K562 (cell line): ENCODE measurements around the gene SMG6. TPM values are rescaled to one million over a fixed set of nuclear protein-coding genes. Genes with fewer than 3 reads are reported as not detected.
A peak's percentile ranks its signal among the peaks of the same experiment; 100 is the strongest.

ENCODE experiments used
- ATF1 ChIP-seq, 2 experiments: fragments of 450-650 bp in 1 of 2; IDR thresholded peaks; 2 replicates each; pipeline ENCODE4 v1.6.1; 2016; ENCODE audit warnings: missing compliant biosample characterization in 1 of 2, missing genetic modification characterization in 1 of 2
- ATF7 ChIP-seq: fragments of 450-650 bp; IDR thresholded peaks from 2 replicates; pipeline ENCODE4 v1.7.1; 2014; ENCODE audit warnings: mild to moderate bottlenecking, moderate library complexity
- CXXC5 ChIP-seq: fragments of 250-450 bp; sonication (Bioruptor Pico); IDR thresholded peaks from 2 replicates; pipeline ENCODE4 v1.8.0; 2022; ENCODE audit warnings: inconsistent platforms, mild to moderate bottlenecking, moderate library complexity
- GTF2F1 ChIP-seq: IDR thresholded peaks from 2 replicates; pipeline ENCODE4 v1.6.1; 2011; ENCODE audit warnings: low read depth, low read length, improper control_type of control experiment
- MAX ChIP-seq: sonication (generic); formaldehyde crosslinking; IDR thresholded peaks from 2 replicates; pipeline ENCODE4 v1.9.0; 2022; ENCODE audit warnings: mild to moderate bottlenecking, missing genetic modification reagents
- MAZ ChIP-seq, 2 experiments: fragments of 450-650 bp in 1 of 2; sonication (generic) in 1 of 2; formaldehyde crosslinking; IDR thresholded peaks in 1 of 2; conservative IDR thresholded peaks in 1 of 2; 2 replicates each; pipeline versions ENCODE4 v1.4.0 to v1.5.0; 2020; ENCODE audit warnings: mild to moderate bottlenecking in 1 of 2, missing genetic modification reagents in 1 of 2
- NR2F6 ChIP-seq: fragments of 450-650 bp; formaldehyde crosslinking; IDR thresholded peaks from 2 replicates; pipeline ENCODE4 v1.4.0; 2020; ENCODE audit warnings: mild to moderate bottlenecking
- POLR2G ChIP-seq: fragments of 200-400 bp; formaldehyde crosslinking; IDR thresholded peaks from 2 replicates; pipeline ENCODE4 v1.6.1; 2017; ENCODE audit warnings: low read depth, mild to moderate bottlenecking, antibody characterized with exemption, low read length, moderate library complexity
- PRPF4 ChIP-seq: fragments of 200-400 bp; formaldehyde crosslinking; IDR thresholded peaks from one replicate; pipeline ENCODE4 v1.6.1; 2017; ENCODE audit warnings: low read length, low read depth, mild to moderate bottlenecking; ENCODE audit not compliant: insufficient read depth, poor library complexity, severe bottlenecking
- RBFOX2 ChIP-seq: fragments of 200-400 bp; formaldehyde crosslinking; IDR thresholded peaks from 2 replicates; pipeline ENCODE4 v1.6.1; 2017; ENCODE audit warnings: low read depth, mild to moderate bottlenecking, low read length, moderate library complexity
- SAFB2 ChIP-seq: fragments of 200-400 bp; formaldehyde crosslinking; IDR thresholded peaks from 2 replicates; pipeline ENCODE4 v1.6.1; 2018; ENCODE audit warnings: borderline replicate concordance, low read length, low read depth, moderate library complexity; ENCODE audit not compliant: severe bottlenecking
- ZNF121 ChIP-seq: sonication (generic); formaldehyde crosslinking; conservative IDR thresholded peaks from 2 replicates; pipeline ENCODE4 v1.8.0; 2022; ENCODE audit warnings: missing genetic modification reagents
- ZNF395 ChIP-seq: fragments of 200-800 bp; sonication (Bioruptor generic); IDR thresholded peaks from 2 replicates; pipeline ENCODE4 v1.6.1; 2017; ENCODE audit warnings: missing genetic modification characterization, missing compliant biosample characterization
- ZNF408 ChIP-seq: fragments of 250-450 bp; sonication (Bioruptor Pico); IDR thresholded peaks from 2 replicates; pipeline ENCODE4 v1.4.0; 2020; ENCODE audit warnings: low read depth, mild to moderate bottlenecking, moderate library complexity
- ZNF586 ChIP-seq: fragments of 450-650 bp; formaldehyde crosslinking; conservative IDR thresholded peaks from 2 replicates; pipeline ENCODE4 v1.4.0; 2020; ENCODE audit warnings: mild to moderate bottlenecking, moderate library complexity
- ZNF695 ChIP-seq: fragments of 450-650 bp; formaldehyde crosslinking; IDR thresholded peaks from 2 replicates; pipeline ENCODE4 v1.4.0; 2020; ENCODE audit warnings: mild to moderate bottlenecking, moderate library complexity
- ZNF740 ChIP-seq, 3 experiments: fragments of 200-800 bp in 1 of 3; sonication (Bioruptor generic) in 1 of 3; sonication (generic) in 1 of 3; formaldehyde crosslinking in 1 of 3; IDR thresholded peaks; 2 replicates each; pipeline versions ENCODE4 v1.6.1 to v1.8.0; 2016 to 2022; ENCODE audit warnings: mild to moderate bottlenecking in 2 of 3, missing compliant biosample characterization in 2 of 3, missing genetic modification characterization in 2 of 3, missing genetic modification reagents in 1 of 3
- polyA plus RNA-seq, 8 experiments: library from polyadenylated mRNA; depleted of rRNA in 4 of 8; stranded (reverse) in 5 of 8; unstranded in 3 of 8; fragments of >200 nt; fragmentation: Nextera tagmentation in 2 of 8; fragmentation: Illumina TruSeq in 1 of 8; extraction: Ambion mirVana in 2 of 8; extraction: Trizol in 1 of 8; gene quantifications; 2 replicates each; pipeline versions ENCODE4 v1.2.1 to v1.2.3, GENCODE V29; 2011 to 2014; ENCODE audit warnings: inconsistent platforms in 1 of 8, missing spikeins in 1 of 8
- total RNA-seq, 7 experiments: library from RNA; depleted of rRNA in 6 of 7; stranded (reverse); fragments of >200 nt in 6 of 7; fragmentation: Illumina TruSeq in 2 of 7; extraction: Trizol in 2 of 7; gene quantifications; 2 replicates each; pipeline versions ENCODE4 v1.2.1 to v1.2.3, GENCODE V29; 2011 to 2021; ENCODE audit warnings: low replicate concordance in 1 of 7
- TF ChIP-seq, protein P1 (sequence below): fragments of 250-450 bp; sonication (Bioruptor Pico); IDR thresholded peaks from 2 replicates; pipeline ENCODE4 v1.9.0; 2021; ENCODE audit warnings: mild to moderate bottlenecking, inconsistent platforms
- TF ChIP-seq, protein P2 (sequence below): fragments of 250-450 bp; sonication (Bioruptor Pico); IDR thresholded peaks from 2 replicates; pipeline ENCODE4 v1.4.0; 2020

SMG6 gene
- total and polyA plus RNA-seq, 9 of the 15 experiments (the other 6 are each of a cell fraction or from before 2014, with no cell fraction given), result 0.44 to 13.9 (median 6.0) TPM

DNA sequence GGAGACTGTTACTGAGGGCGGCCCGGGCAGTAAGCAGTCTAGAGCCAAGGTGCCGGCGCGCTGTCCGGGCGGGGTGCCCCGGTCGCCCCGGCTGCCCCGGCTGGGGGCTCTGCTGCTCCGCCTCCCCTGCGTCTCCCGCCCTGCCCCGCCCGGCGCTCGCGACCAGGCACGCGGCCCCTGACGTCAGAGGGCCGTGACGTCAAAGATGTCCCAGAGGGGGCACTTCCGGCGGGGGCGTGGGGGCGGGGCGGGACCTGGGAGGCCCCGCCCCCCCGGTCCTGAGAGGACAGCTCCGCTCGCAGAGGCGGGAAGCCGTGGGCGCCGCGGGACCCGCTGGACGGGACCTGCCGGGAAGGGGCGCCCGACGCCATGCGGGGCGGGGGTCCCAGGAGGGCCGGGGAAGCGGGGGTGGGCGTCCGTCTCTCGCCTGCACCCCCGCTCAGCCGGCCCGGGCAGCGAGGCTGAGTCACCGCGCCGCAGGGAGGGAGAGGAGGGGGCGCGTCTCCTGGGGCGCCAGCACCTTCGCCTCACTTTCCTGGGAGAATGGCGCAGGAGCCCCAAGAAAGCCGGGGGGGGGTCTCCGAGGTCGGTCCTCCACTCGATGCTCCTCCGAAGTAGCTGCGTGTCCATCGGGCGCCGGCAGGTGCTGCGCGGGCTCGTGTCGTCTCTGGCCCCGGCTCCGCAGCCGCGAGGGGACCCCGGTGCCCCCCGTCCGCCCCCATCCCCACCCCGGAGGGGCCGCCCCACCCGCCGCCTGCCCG lies 253.1 kb downstream of the SMG6 start (continued):
- TF ChIP-seq MAX (CRISPR knock-in tag) (peak; percentile 74), CXXC5 (CRISPR knock-in tag) (peak; percentile 69), ZNF395 (CRISPR knock-in tag) (peak; percentile 48; the same call in 1 of the 2 replicates), ZNF695 (CRISPR knock-in tag) (no peak), POLR2G (peak; percentile 58; the same call in 1 of the 2 replicates), PRPF4 (no peak), NR2F6 (CRISPR knock-in tag) (no peak), ZNF408 (CRISPR knock-in tag) (no peak), SAFB2 (no peak), ZNF740 (CRISPR knock-in tag; IDR thresholded peaks at IDR 0.05) (no peak), ZNF740 (tag; IDR thresholded peaks at IDR 0.05) (no peak), ATF1 (CRISPR knock-in tag; IDR thresholded peaks at IDR 0.05) (peak; percentile 75), ATF1 (tag; IDR thresholded peaks at IDR 0.05) (peak; percentile 93), ATF7 (peak; percentile 17; the same call in 1 of the 2 replicates), ZNF121 (CRISPR knock-in tag) (no peak), GTF2F1 (no peak), ZNF586 (no peak), RBFOX2 (peak; percentile 55), MAZ (CRISPR knock-in tag; conservative IDR thresholded peaks at IDR 0.05 in 1 of 2, IDR thresholded peaks at IDR 0.05 in 1 of 2) (peak; percentile 72 to 83)
- TF ChIP-seq, protein P1, sequence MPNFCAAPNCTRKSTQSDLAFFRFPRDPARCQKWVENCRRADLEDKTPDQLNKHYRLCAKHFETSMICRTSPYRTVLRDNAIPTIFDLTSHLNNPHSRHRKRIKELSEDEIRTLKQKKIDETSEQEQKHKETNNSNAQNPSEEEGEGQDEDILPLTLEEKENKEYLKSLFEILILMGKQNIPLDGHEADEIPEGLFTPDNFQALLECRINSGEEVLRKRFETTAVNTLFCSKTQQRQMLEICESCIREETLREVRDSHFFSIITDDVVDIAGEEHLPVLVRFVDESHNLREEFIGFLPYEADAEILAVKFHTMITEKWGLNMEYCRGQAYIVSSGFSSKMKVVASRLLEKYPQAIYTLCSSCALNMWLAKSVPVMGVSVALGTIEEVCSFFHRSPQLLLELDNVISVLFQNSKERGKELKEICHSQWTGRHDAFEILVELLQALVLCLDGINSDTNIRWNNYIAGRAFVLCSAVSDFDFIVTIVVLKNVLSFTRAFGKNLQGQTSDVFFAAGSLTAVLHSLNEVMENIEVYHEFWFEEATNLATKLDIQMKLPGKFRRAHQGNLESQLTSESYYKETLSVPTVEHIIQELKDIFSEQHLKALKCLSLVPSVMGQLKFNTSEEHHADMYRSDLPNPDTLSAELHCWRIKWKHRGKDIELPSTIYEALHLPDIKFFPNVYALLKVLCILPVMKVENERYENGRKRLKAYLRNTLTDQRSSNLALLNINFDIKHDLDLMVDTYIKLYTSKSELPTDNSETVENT (CRISPR knock-in tag), result no peak
- TF ChIP-seq, protein P2, sequence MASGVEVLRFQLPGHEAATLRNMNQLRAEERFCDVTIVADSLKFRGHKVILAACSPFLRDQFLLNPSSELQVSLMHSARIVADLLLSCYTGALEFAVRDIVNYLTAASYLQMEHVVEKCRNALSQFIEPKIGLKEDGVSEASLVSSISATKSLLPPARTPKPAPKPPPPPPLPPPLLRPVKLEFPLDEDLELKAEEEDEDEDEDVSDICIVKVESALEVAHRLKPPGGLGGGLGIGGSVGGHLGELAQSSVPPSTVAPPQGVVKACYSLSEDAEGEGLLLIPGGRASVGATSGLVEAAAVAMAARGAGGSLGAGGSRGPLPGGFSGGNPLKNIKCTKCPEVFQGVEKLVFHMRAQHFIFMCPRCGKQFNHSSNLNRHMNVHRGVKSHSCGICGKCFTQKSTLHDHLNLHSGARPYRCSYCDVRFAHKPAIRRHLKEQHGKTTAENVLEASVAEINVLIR (CRISPR knock-in tag), result peak; percentile 88
